A673 (cell line): ENCODE data around the gene DNAH7. TPM values are rescaled to one million over a fixed set of nuclear protein-coding genes. Genes with fewer than 3 reads are reported as not detected.

Experiments
- BruUV-seq: library from RNA; stranded (reverse); fragments of 400-500 nt; replicated peaks from 2 replicates; lab custom pipeline; 2021; lab: Mats Ljungman, UMichigan
- CTCF ChIA-PET: fragments of 300-600 bp; sonication (Branson Sonifier 250); formaldehyde crosslinking; loops from one replicate; lab custom pipeline; 2022; ENCODE audit warnings: antibody characterized with exemption; lab: Charles Lee
- POLR2A ChIA-PET: fragments of 300-600 bp; sonication (Branson Sonifier 250); formaldehyde crosslinking; loops from one replicate; lab custom pipeline; 2022; ENCODE audit warnings: antibody characterized with exemption; ENCODE audit not compliant: low non-redundant PET; lab: Charles Lee
- DNase-seq: peaks from one replicate; pipeline ENCODE4 v3.0.0-alpha.2; 2015; ENCODE audit warnings: low spot score
- H3K27ac ChIP-seq: fragments of 200-600 bp; sonication (generic); 2 replicates; pipeline ENCODE4 v1.5.1; 2016; ENCODE audit warnings: mixed run types, low read depth, mild to moderate bottlenecking, mixed read lengths, antibody characterized with exemption, low read length; ENCODE audit not compliant: poor library complexity, severe bottlenecking
- H3K27me3 ChIP-seq: fragments of 200-600 bp; sonication (generic); replicated peaks from 2 replicates; pipeline ENCODE4 v1.6.1; 2017; ENCODE audit warnings: mixed run types, low read depth, mild to moderate bottlenecking, mixed read lengths, antibody characterized with exemption, low read length; ENCODE audit not compliant: insufficient read depth, poor library complexity
- H3K36me3 ChIP-seq: fragments of 200-600 bp; sonication (generic); 2 replicates; pipeline ENCODE4 v1.6.1; 2016; ENCODE audit warnings: mixed run types, mild to moderate bottlenecking, mixed read lengths, antibody characterized with exemption, low read length; ENCODE audit not compliant: insufficient read depth, poor library complexity, severe bottlenecking
- H3K4me1 ChIP-seq: fragments of 200-600 bp; sonication (generic); 2 replicates; pipeline ENCODE4 v1.6.1; 2017; ENCODE audit warnings: mixed run types, mild to moderate bottlenecking, mixed read lengths, antibody characterized with exemption, low read length; ENCODE audit not compliant: insufficient read depth, poor library complexity, severe bottlenecking
- H3K4me3 ChIP-seq: fragments of 200-600 bp; sonication (generic); 2 replicates; pipeline ENCODE4 v1.5.1; 2016; ENCODE audit warnings: low read depth, mixed run types, mild to moderate bottlenecking, mixed read lengths, low read length; ENCODE audit not compliant: poor library complexity, severe bottlenecking
- H3K9me3 ChIP-seq: fragments of 200-600 bp; sonication (generic); 2 replicates; pipeline ENCODE4 v1.6.1; 2016; ENCODE audit warnings: mixed run types, low read depth, mild to moderate bottlenecking, mixed read lengths, antibody characterized with exemption, low read length; ENCODE audit not compliant: poor library complexity, severe bottlenecking
- CTCF ChIP-seq: fragments of 300-800, 200-600 bp; sonication (generic); conservative IDR thresholded peaks from 2 replicates; pipeline ENCODE4 v1.5.1; 2017; ENCODE audit warnings: low read depth, mild to moderate bottlenecking, antibody characterized with exemption, low read length, moderate library complexity, mixed read lengths
- EZH2 ChIP-seq: fragments of 200-600 bp; sonication (generic); IDR thresholded peaks from 2 replicates; pipeline ENCODE4 v1.6.1; 2017; ENCODE audit warnings: borderline replicate concordance, low read depth, mild to moderate bottlenecking, mixed read lengths, antibody characterized with exemption, low read length; ENCODE audit not compliant: poor library complexity, severe bottlenecking
- intact Hi-C: fragments of 100-400 bp; cut with micrococcal nuclease; formaldehyde crosslinking; loops from one replicate; pipeline ENCODE4 v1.10.0; 2022; ENCODE audit not compliant: unreplicated experiment
- total RNA-seq: library from RNA; stranded (reverse); gene quantifications from 2 replicates; pipeline ENCODE4 v1.2.3, GENCODE V29; 2021

DNAH7 gene
- total RNA-seq, 1 experiment from 2014 or later: 0.95 TPM

- POLR2A ChIA-PET: no interaction called here
- no TSS peak for BruUV-seq
- Histone ChIP-seq H3K27me3 (no peaks in the 10 kb centered on the region), H3K27ac (peak overlapping the region; percentile 75), H3K9me3 (no peaks in the 10 kb centered on the region), H3K36me3 (no peaks in the 10 kb centered on the region), H3K4me3 (no peak overlapping the region), H3K4me1 (peaks cover 4% of the 10 kb centered on the region)
- TF ChIP-seq EZH2 (no peak), CTCF (no peak)
- intact Hi-C loops: no loop called here
- CTCF ChIA-PET: no interaction called here
- peak; percentile 20 for DNase-seq
These were observed 248.3 kb downstream of the DNAH7 start for GRCh38 chr2:195820373-195820772.

GRCh38 chr2:195819276-195819675 lies 249.4 kb downstream of the DNAH7 start:
- no peak overlapping the region for H3K27ac ChIP-seq
- intact Hi-C loops: no loop called here
- no peaks in the 10 kb centered on the region for H3K36me3 ChIP-seq
- peaks cover 4% of the 10 kb centered on the region for H3K4me1 ChIP-seq
- no TSS peak for BruUV-seq
- H3K27me3 ChIP-seq: no peaks in the 10 kb centered on the region
- DNase-seq: no peak
- TF ChIP-seq EZH2 (no peak), CTCF (no peak)
- H3K4me3 ChIP-seq: no peak overlapping the region
- ChIA-PET CTCF (no interaction called here), POLR2A (no interaction called here)
- H3K9me3 ChIP-seq: no peaks in the 10 kb centered on the region

GRCh38 chr2:195818526-195818925 lies 250.1 kb downstream of the DNAH7 start:
- H3K9me3 ChIP-seq: no peaks in the 10 kb centered on the region
- no peak overlapping the region for H3K4me3 ChIP-seq
- CTCF ChIA-PET: no interaction called here
- no TSS peak for BruUV-seq
- TF ChIP-seq CTCF: no peak
- peaks cover 4% of the 10 kb centered on the region for H3K4me1 ChIP-seq
- no peak overlapping the region for H3K27ac ChIP-seq
- intact Hi-C loops: no loop called here
- H3K36me3 ChIP-seq: no peaks in the 10 kb centered on the region
- POLR2A ChIA-PET: no interaction called here
- no peak for DNase-seq
- H3K27me3 ChIP-seq: no peaks in the 10 kb centered on the region
